Naive thymus-derived CD8-positive, alpha-beta T cell (primary cell): ENCODE measurements around the gene CDK15. TPM values are rescaled to one million over a fixed set of nuclear protein-coding genes. Genes with fewer than 3 reads are reported as not detected.
"Not testable (repeated sequence)": the region's sequence is repeated elsewhere in the genome, so short reads cannot be mapped to it uniquely, and the experiment has no call there.

Experiments
- ATAC-seq, 2 donors: fragments of 150-1000 bp; cut with Tn5 transposase in 1 of 2; sonication (Bioruptor Pico), chemical (Tn5 transposase) in 1 of 2; 1 replicate in 1 of 2; 2 replicates in 1 of 2; pipeline ENCODE4 v1.10.0; 2021; ENCODE audit warnings: mild to moderate bottlenecking in 2 of 2, moderate library complexity in 2 of 2
- POLR2A ChIA-PET: fragments of 350-600 bp; sonication (Branson Sonifier 250); formaldehyde crosslinking; loops from one replicate; lab custom pipeline; 2021; ENCODE audit warnings: antibody characterized with exemption; lab: Charles Lee
- DNase-seq, 10 donors: peaks; one replicate each; pipeline versions ENCODE4 v3.0.0 to v3.0.0-alpha.2; 2020 to 2022
- H3K27ac Mint-ChIP-seq, 10 donors: one replicate each; pipeline ENCODE4 v1.8.0; 2020 to 2022; ENCODE audit warnings: mild to moderate bottlenecking in 10 of 10, mixed read lengths in 10 of 10, moderate library complexity in 4 of 10, inconsistent platforms in 1 of 10
- H3K27me3 Mint-ChIP-seq, 5 donors: one replicate each; pipeline ENCODE4 v1.8.0; 2021 to 2022; ENCODE audit warnings: mixed read lengths in 5 of 5
- H3K36me3 Mint-ChIP-seq, 3 donors: one replicate each; pipeline ENCODE4 v1.8.0; 2020 to 2022; ENCODE audit warnings: mixed read lengths in 3 of 3, mild to moderate bottlenecking in 2 of 3, inconsistent platforms in 1 of 3
- H3K4me1 Mint-ChIP-seq, 4 donors: one replicate each; pipeline ENCODE4 v1.8.0; 2021 to 2022; ENCODE audit warnings: mixed read lengths in 4 of 4
- H3K4me3 Mint-ChIP-seq, 10 donors: one replicate each; pipeline ENCODE4 v1.8.0; 2020 to 2022; ENCODE audit warnings: mild to moderate bottlenecking in 10 of 10, mixed read lengths in 10 of 10, moderate library complexity in 6 of 10, inconsistent platforms in 1 of 10
- H3K9me3 Mint-ChIP-seq, 9 donors: one replicate each; pipeline ENCODE4 v1.8.0; 2020 to 2022; ENCODE audit warnings: mixed read lengths in 9 of 9, mild to moderate bottlenecking in 3 of 9, inconsistent platforms in 1 of 9, moderate library complexity in 1 of 9
- polyA plus RNA-seq, 3 donors: library from polyadenylated mRNA; unstranded; fragments of 300-500 nt; fragmentation: Illumina TruSeq; gene quantifications; one replicate each; pipeline ENCODE4 v1.2.3, GENCODE V29; 2021
- total RNA-seq, 8 experiments: library from RNA in 2 of 8; stranded (reverse) in 2 of 8; gene quantifications; one replicate each; pipeline ENCODE4 v1.2.3 and lab custom pipeline; 2021 to 2026

The CDK15 gene
- not detected for total RNA-seq
- not detected for polyA plus RNA-seq
- total RNA-seq (lab: John Stamatoyannopoulos, UW) = 0 reads per million in 6 experiments

DNA sequence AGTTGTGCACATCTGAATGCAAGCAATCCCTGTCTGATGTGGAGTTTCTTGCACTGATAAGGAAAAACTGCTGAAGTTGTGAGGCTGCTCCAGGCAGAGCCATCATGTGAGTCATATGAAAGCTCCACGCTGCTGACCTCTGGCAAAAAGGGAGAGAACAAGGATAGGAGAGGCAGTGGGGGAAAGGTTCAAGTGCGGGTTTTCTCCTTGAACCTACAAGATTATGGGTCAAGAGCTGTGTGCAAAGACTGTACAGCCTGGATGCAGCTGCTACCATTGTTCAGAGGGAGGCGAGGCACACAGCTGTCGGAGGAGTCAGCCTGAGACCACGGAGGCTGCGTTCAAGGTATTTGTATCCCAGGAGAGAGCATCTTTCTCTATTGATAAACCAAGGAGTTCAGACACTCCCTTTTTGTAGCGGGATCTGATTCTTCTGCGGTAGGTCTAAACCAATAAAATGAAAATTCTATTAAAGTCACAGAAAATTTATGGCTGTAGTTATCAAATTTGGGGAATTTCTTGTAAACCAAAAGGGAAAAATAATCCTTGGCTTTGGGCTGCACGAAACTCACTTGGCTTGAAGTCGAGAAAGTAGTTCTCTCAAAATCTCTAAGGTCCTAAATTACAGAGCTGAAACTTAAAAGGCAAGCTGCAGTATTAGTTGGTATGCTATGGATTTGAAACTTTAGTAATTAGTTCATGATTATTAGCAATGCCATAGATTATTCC, at the start of gene CDK15:
Gene CDK15, plus strand, starts transcription at position 96 of the 729 bp plus-strand sequence. Its CDS starts 128 bp downstream, at position 224.
- DNase-seq = no peak
- H3K36me3 Mint-ChIP-seq = no peaks in the 10 kb centered on the region
- no peak within 1 kb of the TSS for H3K4me3 Mint-ChIP-seq
- H3K4me1 Mint-ChIP-seq = no peaks in the 10 kb centered on the region
- H3K9me3 Mint-ChIP-seq = no peaks in the 10 kb centered on the region
- POLR2A ChIA-PET = no interaction called here
- ATAC-seq = no peak
- no peak within 1 kb of the TSS for H3K27ac Mint-ChIP-seq
- H3K27me3 Mint-ChIP-seq = peaks cover 4 to 46% (median 13%) of the 10 kb centered on the region in 5 donors

GRCh38 chr2:201758234-201758633, 48.1 kb upstream of the CDK15 start:
- H3K27me3 Mint-ChIP-seq = no peaks in the 10 kb centered on the region
- ATAC-seq (no peak), DNase-seq (no peak)
- no peaks in the 10 kb centered on the region for H3K9me3 Mint-ChIP-seq
- no peak overlapping the region for H3K4me3 Mint-ChIP-seq
- no peaks in the 10 kb centered on the region for H3K4me1 Mint-ChIP-seq
- POLR2A ChIA-PET = no interaction called here
- H3K36me3 Mint-ChIP-seq = peaks cover 0 to 50% (median 15%) of the 10 kb centered on the region in 3 donors
- no peak overlapping the region for H3K27ac Mint-ChIP-seq

DNA sequence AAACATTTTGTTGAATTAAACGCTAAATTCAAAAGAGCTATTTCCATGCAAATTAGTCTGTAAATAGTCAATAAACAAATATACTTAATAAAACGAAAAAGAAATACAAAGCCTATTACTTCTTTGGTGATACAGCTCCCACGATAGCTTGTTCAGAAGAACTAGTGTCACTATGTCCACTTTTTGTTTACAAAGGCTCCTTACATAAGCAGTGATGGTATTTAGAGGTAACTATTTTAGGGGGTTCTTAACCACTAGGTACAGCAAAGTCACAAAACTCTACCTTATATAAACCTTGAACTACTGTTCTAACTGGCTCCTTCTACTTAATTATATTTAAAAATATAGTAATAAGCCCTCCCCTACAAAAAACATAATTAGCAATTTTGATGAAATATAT, 47.5 kb upstream of the CDK15 start:
- POLR2A ChIA-PET = no interaction called here
- no peaks in the 10 kb centered on the region for H3K27me3 Mint-ChIP-seq
- DNase-seq (no peak), ATAC-seq (no peak)
- H3K36me3 Mint-ChIP-seq = peaks cover 0 to 50% (median 17%) of the 10 kb centered on the region in 3 donors
- H3K4me3 Mint-ChIP-seq = no peak overlapping the region
- H3K4me1 Mint-ChIP-seq = no peaks in the 10 kb centered on the region
- H3K9me3 Mint-ChIP-seq = no peaks in the 10 kb centered on the region
- H3K27ac Mint-ChIP-seq = no peak overlapping the region

DNA sequence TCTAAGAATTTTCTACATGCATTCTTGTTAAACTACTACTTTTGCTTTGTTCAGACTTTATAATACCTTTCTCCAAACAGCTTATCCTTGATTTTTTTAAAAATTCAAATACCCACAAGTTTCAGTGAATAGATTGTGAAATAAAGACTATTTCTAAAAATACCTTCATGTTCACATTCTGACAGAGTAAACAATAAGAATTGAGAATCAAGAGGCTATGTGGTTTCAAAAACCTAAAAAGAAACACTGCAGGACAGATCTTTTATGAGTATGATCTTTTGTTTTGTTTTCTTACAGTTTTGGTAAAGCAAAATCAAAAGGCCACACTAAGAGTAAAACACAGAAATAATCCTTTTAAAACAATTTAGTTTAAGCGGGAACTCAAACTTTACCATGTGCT, 46.8 kb upstream of the CDK15 start:
- POLR2A ChIA-PET = interaction anchor here (0.6 kb wide), 1 partner anchor 12 kb away, joined by 3 read pairs; no protein-coding TSS in a partner anchor
- H3K36me3 Mint-ChIP-seq = peaks cover 0 to 51% (median 18%) of the 10 kb centered on the region in 3 donors
- H3K9me3 Mint-ChIP-seq = no peaks in the 10 kb centered on the region
- DNase-seq (no peak), ATAC-seq (no peak)
- no peak overlapping the region for H3K27ac Mint-ChIP-seq
- no peaks in the 10 kb centered on the region for H3K27me3 Mint-ChIP-seq
- H3K4me1 Mint-ChIP-seq = no peaks in the 10 kb centered on the region
- no peak overlapping the region for H3K4me3 Mint-ChIP-seq

DNA sequence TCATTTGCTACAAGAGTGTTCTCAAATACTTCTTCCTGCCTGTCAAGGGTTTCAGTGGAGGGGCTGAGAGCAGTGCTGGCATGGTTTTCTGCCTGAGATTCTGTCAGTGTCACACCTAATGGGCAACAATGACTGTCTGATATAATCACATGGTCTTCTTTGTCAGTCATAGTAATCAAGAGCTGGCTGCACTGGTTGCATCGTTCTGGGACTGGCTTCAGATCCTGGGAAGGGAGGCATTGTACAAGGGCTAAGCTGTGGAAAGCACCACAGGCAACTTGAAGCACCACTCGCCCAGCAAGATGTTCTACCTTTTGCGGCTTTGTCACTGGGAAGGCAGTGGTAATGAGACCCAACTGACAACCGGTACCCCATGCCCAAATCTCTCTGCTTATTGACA, 45.2 kb upstream of the CDK15 start:
- no peaks in the 10 kb centered on the region for H3K9me3 Mint-ChIP-seq
- ATAC-seq = no peak
- H3K27me3 Mint-ChIP-seq = no peaks in the 10 kb centered on the region
- H3K27ac Mint-ChIP-seq = peak overlapping the region in 1 of 10 donors; percentile 72
- H3K4me3 Mint-ChIP-seq = no peak overlapping the region
- DNase-seq = no peak
- POLR2A ChIA-PET = no interaction called here
- H3K36me3 Mint-ChIP-seq = peaks cover 0 to 60% (median 21%) of the 10 kb centered on the region in 3 donors
- H3K4me1 Mint-ChIP-seq = no peaks in the 10 kb centered on the region

DNA sequence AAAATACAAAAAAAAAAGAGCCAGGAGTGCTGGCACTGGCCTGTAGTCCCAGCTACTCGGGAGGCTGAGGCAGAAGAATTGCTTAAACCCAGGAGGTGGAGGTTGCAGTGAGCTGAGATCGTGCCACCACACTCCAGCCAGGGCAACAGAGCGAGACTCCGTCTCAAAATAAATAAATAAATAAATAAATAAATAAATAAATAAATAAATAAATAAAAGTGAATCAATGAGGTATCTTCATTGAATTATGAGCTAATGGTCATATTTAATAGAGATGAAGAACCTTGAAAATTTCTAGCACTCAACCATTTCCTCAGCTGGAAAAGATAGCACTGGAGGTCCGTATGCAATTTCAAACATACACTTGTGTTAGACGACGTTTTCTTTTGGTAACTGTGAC, 41.9 kb upstream of the CDK15 start:
- not testable (repeated sequence) for H3K9me3 Mint-ChIP-seq, H3K27me3 Mint-ChIP-seq, H3K4me1 Mint-ChIP-seq, H3K27ac Mint-ChIP-seq, H3K4me3 Mint-ChIP-seq, DNase-seq, ATAC-seq
- POLR2A ChIA-PET = interaction anchor here (0.7 kb wide), 1 partner anchor 275 kb away, joined by 3 read pairs; no protein-coding TSS in a partner anchor
- H3K36me3 Mint-ChIP-seq = peaks cover 4 to 55% (median 28%) of the 10 kb centered on the region in 3 donors

DNA sequence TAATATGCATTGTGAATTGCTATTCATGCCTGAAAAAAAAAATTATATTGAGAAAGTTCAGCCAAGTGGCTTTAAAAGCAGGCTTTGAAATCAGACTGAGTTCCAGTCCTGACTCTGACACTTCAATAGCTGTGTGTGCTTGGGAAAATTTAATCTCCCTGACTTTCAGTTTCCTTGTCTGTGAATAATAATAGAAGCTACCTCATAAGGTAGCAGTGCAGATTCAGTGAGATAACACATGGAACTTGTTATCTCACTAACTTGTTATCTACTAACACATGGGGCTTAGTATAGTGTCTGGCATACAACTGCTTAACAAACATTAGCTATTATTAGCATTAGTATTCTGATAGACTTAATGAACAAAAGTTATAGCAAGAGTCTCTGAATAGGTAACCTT, 40.5 kb upstream of the CDK15 start:
- POLR2A ChIA-PET = interaction anchor here (0.5 kb wide), 1 partner anchor 172 kb away, joined by 3 read pairs; no protein-coding TSS in a partner anchor
- no peaks in the 10 kb centered on the region for H3K9me3 Mint-ChIP-seq
- no peaks in the 10 kb centered on the region for H3K27me3 Mint-ChIP-seq
- peaks cover 4 to 44% (median 23%) of the 10 kb centered on the region in 3 donors for H3K36me3 Mint-ChIP-seq
- no peak overlapping the region for H3K4me3 Mint-ChIP-seq
- H3K4me1 Mint-ChIP-seq = no peaks in the 10 kb centered on the region
- DNase-seq = no peak
- H3K27ac Mint-ChIP-seq = no peak overlapping the region
- ATAC-seq = no peak

DNA sequence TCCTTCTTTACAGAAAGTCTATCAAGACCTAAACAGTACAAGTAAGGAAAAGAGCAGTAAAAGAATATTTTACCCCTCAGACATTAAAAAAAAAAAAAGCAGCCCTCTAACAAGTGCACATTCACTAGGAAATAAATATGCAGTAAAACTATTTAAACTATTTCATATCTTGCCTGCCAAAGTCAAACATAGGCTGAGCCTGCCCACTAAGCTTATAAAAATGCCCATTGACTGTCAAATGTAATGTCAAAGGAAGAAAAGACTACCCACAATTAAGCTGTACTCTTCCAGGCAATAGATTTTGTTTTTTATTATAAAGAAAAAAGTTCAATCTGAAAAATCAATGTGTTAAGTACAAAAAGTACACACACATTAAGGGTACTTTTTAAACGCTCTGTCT, 37.4 kb upstream of the CDK15 start:
- ATAC-seq (no peak), DNase-seq (no peak)
- Mint-ChIP-seq H3K27me3 (no peaks in the 10 kb centered on the region), H3K27ac (no peak overlapping the region), H3K4me3 (no peak overlapping the region), H3K4me1 (peaks cover 0 to 4% (median 0%) of the 10 kb centered on the region in 4 donors), H3K36me3 (peaks cover 4 to 29% (median 17%) of the 10 kb centered on the region in 3 donors), H3K9me3 (no peaks in the 10 kb centered on the region)
- POLR2A ChIA-PET = no interaction called here

DNA sequence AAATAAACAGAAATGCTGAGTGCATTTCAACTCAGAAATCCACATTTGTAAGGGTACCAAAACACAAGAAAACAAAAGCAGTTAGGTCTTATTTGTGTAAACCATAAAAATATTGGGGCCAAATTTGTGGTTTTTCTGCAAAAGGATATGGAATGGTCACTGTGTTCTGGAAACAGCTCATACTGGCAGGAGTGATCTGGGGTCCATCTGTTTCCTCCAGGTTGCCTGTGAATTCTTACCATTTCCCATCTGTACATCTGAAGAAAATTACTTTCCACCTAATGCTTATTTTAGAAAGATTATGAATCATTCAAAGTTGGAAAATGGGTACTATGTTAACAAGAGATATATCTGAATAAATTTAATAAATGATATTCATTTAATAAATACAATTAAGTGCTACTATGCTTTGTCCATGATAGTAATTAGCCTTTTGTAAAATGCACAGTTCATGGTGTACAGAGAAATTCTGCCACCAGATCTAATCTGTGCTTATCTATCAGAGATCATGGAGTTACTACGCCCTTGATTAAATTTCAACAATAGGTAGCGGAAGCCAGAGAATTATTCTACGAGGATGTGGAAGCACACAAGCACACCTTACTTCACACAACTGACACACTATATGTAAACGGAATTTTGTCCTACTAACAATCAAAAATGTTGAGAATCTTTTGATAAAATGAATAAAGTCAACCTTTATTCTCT, 36.5 kb upstream of the CDK15 start:
- no peak for ATAC-seq
- no peaks in the 10 kb centered on the region for H3K27me3 Mint-ChIP-seq
- no peaks in the 10 kb centered on the region for H3K9me3 Mint-ChIP-seq

GRCh38 chr2:201773990-201774389, 32.3 kb upstream of the CDK15 start:
- DNase-seq (no peak), ATAC-seq (no peak)
- POLR2A ChIA-PET = no interaction called here
- no peaks in the 10 kb centered on the region for H3K27me3 Mint-ChIP-seq
- peak overlapping the region in 1 of 10 donors; percentile 20 for H3K27ac Mint-ChIP-seq
- peaks cover 7 to 9% (median 9%) of the 10 kb centered on the region in 4 donors for H3K4me1 Mint-ChIP-seq
- H3K36me3 Mint-ChIP-seq = peaks cover 0 to 5% (median 2%) of the 10 kb centered on the region in 3 donors
- no peaks in the 10 kb centered on the region for H3K9me3 Mint-ChIP-seq
- H3K4me3 Mint-ChIP-seq = no peak overlapping the region

More for the DNA sequence above, 36.5 kb upstream of the CDK15 start:
- POLR2A ChIA-PET = no interaction called here
- Mint-ChIP-seq H3K4me1 (peaks cover 0 to 7% (median 0%) of the 10 kb centered on the region in 4 donors), H3K4me3 (no peak overlapping the region), H3K27ac (no peak overlapping the region), H3K36me3 (peaks cover 4 to 24% (median 18%) of the 10 kb centered on the region in 3 donors)
- no peak for DNase-seq

GRCh38 chr2:201774546-201774945, 31.8 kb upstream of the CDK15 start:
- DNase-seq = no peak
- H3K4me1 Mint-ChIP-seq = peaks cover 9 to 11% (median 10%) of the 10 kb centered on the region in 4 donors
- no peak overlapping the region for H3K4me3 Mint-ChIP-seq
- POLR2A ChIA-PET = no interaction called here
- H3K9me3 Mint-ChIP-seq = no peaks in the 10 kb centered on the region
- H3K36me3 Mint-ChIP-seq = peaks cover 0 to 5% (median 0%) of the 10 kb centered on the region in 3 donors
- no peak for ATAC-seq
- no peak overlapping the region for H3K27ac Mint-ChIP-seq
- H3K27me3 Mint-ChIP-seq = no peaks in the 10 kb centered on the region

GRCh38 chr2:201775326-201775725, 31.0 kb upstream of the CDK15 start:
- peaks cover 0 to 5% (median 0%) of the 10 kb centered on the region in 3 donors for H3K36me3 Mint-ChIP-seq
- H3K4me3 Mint-ChIP-seq = no peak overlapping the region
- DNase-seq (no peak), ATAC-seq (no peak)
- no peak overlapping the region for H3K27ac Mint-ChIP-seq
- no peaks in the 10 kb centered on the region for H3K9me3 Mint-ChIP-seq
- peaks cover 15 to 19% (median 18%) of the 10 kb centered on the region in 4 donors for H3K4me1 Mint-ChIP-seq
- POLR2A ChIA-PET = no interaction called here
- H3K27me3 Mint-ChIP-seq = no peaks in the 10 kb centered on the region

DNA sequence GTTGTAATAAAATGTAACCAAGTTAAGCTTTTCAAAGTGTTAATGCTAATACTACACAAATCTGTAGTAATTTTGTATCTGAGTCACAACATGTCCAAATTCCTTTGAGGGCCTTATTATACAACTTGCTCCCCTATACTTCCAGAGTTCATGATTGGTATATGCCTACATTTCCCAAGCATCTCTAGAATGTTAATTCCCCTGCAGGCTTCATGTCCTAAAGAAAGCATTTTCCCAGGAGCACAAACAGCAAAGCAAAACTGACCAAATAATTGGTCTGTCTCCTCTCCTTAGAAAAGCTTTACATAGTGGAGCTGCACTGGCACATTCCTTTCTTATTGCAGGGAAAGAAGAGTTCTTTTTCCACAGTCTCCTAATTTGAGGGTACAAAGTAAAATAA, 29.3 kb upstream of the CDK15 start:
- H3K27me3 Mint-ChIP-seq = peaks cover 0 to 2% (median 0%) of the 10 kb centered on the region in 5 donors
- no peaks in the 10 kb centered on the region for H3K9me3 Mint-ChIP-seq
- DNase-seq (no peak), ATAC-seq (no peak)
- H3K4me3 Mint-ChIP-seq = no peak overlapping the region
- POLR2A ChIA-PET = no interaction called here
- H3K4me1 Mint-ChIP-seq = peaks cover 20 to 30% (median 28%) of the 10 kb centered on the region in 4 donors
- H3K27ac Mint-ChIP-seq = no peak overlapping the region
- peaks cover 0 to 4% (median 0%) of the 10 kb centered on the region in 3 donors for H3K36me3 Mint-ChIP-seq
